ENCODE measurements around the gene THAP2. TPM values are rescaled to one million over a fixed set of nuclear protein-coding genes. Genes with fewer than 3 reads are reported as not detected.

Gene THAP2
- polyA plus RNA-seq, 2 of the 4 experiments (the other 2 are of a cell fraction): 3.6 to 8.5 TPM

- Histone ChIP-seq H3K27ac (no peak overlapping the region), H3K4me2 (no peak overlapping the region), H3K4me1 (no peaks in the 10 kb centered on the region; the same call in 2 of the 3 replicates), H3K9me3 (peaks cover 16% of the 10 kb centered on the region), H3K4me3 (no peak overlapping the region)
- DNase-seq (ENCODE audit: low read depth in 1 of 2, low spot score in 1 of 2) (no peak), FAIRE-seq (no peak), ATAC-seq (no peak)
- 88% methylated on average over 1 of the region's 1 CpG for WGBS (ENCODE audit: missing lambda C conversion rate)
- TF ChIP-seq EHMT2 (IDR thresholded peaks at IDR 0.05; ENCODE audit: low read depth) (no peak), HOXB13 (CRISPR knock-in tag; IDR thresholded peaks at IDR 0.05; ENCODE audit: low read depth) (no peak), RFX5 (IDR thresholded peaks at IDR 0.05) (no peak), SREBF2 (IDR thresholded peaks at IDR 0.05) (no peak)
- ChIA-PET POLR2A (no interaction called here), CTCF (interaction anchor here (1.1 kb wide), 1 partner anchor 19 kb away, joined by 4 read pairs; no protein-coding TSS in a partner anchor)
Observed at GRCh38 chr12:71655495-71655894, 8.6 kb upstream of the THAP2 start.

GRCh38 chr12:71655907-71656306 lies 8.2 kb upstream of the THAP2 start:
- H3K4me1 ChIP-seq: no peaks in the 10 kb centered on the region; the same call in 2 of the 3 replicates
- no peak overlapping the region for H3K4me3 ChIP-seq
- TF ChIP-seq RARB (CRISPR knock-in tag; IDR thresholded peaks at IDR 0.05) (no peak), JUN (IDR thresholded peaks at IDR 0.05) (no peak), MAZ (IDR thresholded peaks at IDR 0.05; ENCODE audit: borderline replicate concordance, low read depth, low read length) (no peak), CBX2 (IDR thresholded peaks at IDR 0.05; ENCODE audit: borderline replicate concordance, low read depth) (no peak), POLR2A (IDR thresholded peaks at IDR 0.05; ENCODE audit: low read length) (no peak), PHF8 (IDR thresholded peaks at IDR 0.05; ENCODE audit: borderline replicate concordance, low read depth) (no peak), RFX5 (IDR thresholded peaks at IDR 0.05) (no peak), EHF (CRISPR knock-in tag; IDR thresholded peaks at IDR 0.05) (no peak), HOXB13 (CRISPR knock-in tag; IDR thresholded peaks at IDR 0.05; ENCODE audit: low read depth) (no peak)
- ChIA-PET CTCF (interaction anchor here (1.1 kb wide), 1 partner anchor 91 kb away, joined by 6 read pairs; no protein-coding TSS in a partner anchor), POLR2A (no interaction called here)
- ATAC-seq (no peak), FAIRE-seq (no peak), DNase-seq (ENCODE audit: low read depth in 1 of 2, low spot score in 1 of 2) (no peak)
- H3K9me3 ChIP-seq: peaks cover 16% of the 10 kb centered on the region
- WGBS (ENCODE audit: missing lambda C conversion rate): 92% methylated on average over 1 of the region's 1 CpG
- H3K4me2 ChIP-seq: no peak overlapping the region
- no peak overlapping the region for H3K27ac ChIP-seq

- Histone ChIP-seq H3K4me1 (peaks cover 6% of the 10 kb centered on the region; the same call in 2 of the 3 replicates), H3K4me3 (no peak overlapping the region), H3K27ac (no peak overlapping the region), H3K9me3 (peaks cover 16% of the 10 kb centered on the region), H3K4me2 (no peak overlapping the region)
- ChIA-PET POLR2A (no interaction called here), CTCF (interaction anchor here (1.1 kb wide), 1 partner anchor 90 kb away, joined by 6 read pairs; no protein-coding TSS in a partner anchor)
- DNase-seq (ENCODE audit: low read depth in 1 of 2, low spot score in 1 of 2) (no peak), ATAC-seq (no peak), FAIRE-seq (no peak)
- TF ChIP-seq NPAS2 (CRISPR knock-in tag; IDR thresholded peaks at IDR 0.05; ENCODE audit: borderline replicate concordance): no peak
- no peak for TF ChIP-seq ZFP36 (IDR thresholded peaks at IDR 0.05; ENCODE audit: borderline replicate concordance, partially characterized antibody)
- no peak for TF ChIP-seq KDM5A (IDR thresholded peaks at IDR 0.05)
- no peak for TF ChIP-seq HOXB13 (CRISPR knock-in tag; IDR thresholded peaks at IDR 0.05; ENCODE audit: low read depth)
- TF ChIP-seq FOSL2 (IDR thresholded peaks at IDR 0.05): no peak
- TF ChIP-seq FOSL2 (CRISPR knock-in tag; IDR thresholded peaks at IDR 0.05): no peak
- TF ChIP-seq ATOH8 (CRISPR knock-in tag; IDR thresholded peaks at IDR 0.05; ENCODE audit: low read depth): no peak
- TF ChIP-seq EHMT2 (IDR thresholded peaks at IDR 0.05; ENCODE audit: low read depth): no peak
- no peak for TF ChIP-seq HES2 (IDR thresholded peaks at IDR 0.05)
- TF ChIP-seq MAFK (IDR thresholded peaks at IDR 0.05; ENCODE audit: partially characterized antibody): no peak
- TF ChIP-seq HOXA7 (CRISPR knock-in tag; IDR thresholded peaks at IDR 0.05): no peak
- no peak for TF ChIP-seq CHD2 (IDR thresholded peaks at IDR 0.05; ENCODE audit: low read length, partially characterized antibody)
- no peak for TF ChIP-seq KDM1A (IDR thresholded peaks at IDR 0.05; ENCODE audit: low read depth)
- WGBS (ENCODE audit: missing lambda C conversion rate): 89% methylated on average over 3 of the region's 3 CpGs
Observed at GRCh38 chr12:71656740-71657139, 7.4 kb upstream of the THAP2 start.
